HG02870 (cell line): ENCODE data around the gene ZNF672.
"Not testable (repeated sequence)": the region's sequence is repeated elsewhere in the genome, so short reads cannot be mapped to it uniquely, and the experiment has no call there.

Experiments used
- ATAC-seq: cut with Tn5 transposase; IDR thresholded peaks from one replicate; pipeline ENCODE4 v1.9.1; 2021; ENCODE audit warnings: mild to moderate bottlenecking, moderate library complexity; ENCODE audit not compliant: unreplicated experiment

The ZNF672 gene

GRCh38 chr1:248852481-248853405, 14.7 kb downstream of the ZNF672 start:
- no peak for ATAC-seq

DNA sequence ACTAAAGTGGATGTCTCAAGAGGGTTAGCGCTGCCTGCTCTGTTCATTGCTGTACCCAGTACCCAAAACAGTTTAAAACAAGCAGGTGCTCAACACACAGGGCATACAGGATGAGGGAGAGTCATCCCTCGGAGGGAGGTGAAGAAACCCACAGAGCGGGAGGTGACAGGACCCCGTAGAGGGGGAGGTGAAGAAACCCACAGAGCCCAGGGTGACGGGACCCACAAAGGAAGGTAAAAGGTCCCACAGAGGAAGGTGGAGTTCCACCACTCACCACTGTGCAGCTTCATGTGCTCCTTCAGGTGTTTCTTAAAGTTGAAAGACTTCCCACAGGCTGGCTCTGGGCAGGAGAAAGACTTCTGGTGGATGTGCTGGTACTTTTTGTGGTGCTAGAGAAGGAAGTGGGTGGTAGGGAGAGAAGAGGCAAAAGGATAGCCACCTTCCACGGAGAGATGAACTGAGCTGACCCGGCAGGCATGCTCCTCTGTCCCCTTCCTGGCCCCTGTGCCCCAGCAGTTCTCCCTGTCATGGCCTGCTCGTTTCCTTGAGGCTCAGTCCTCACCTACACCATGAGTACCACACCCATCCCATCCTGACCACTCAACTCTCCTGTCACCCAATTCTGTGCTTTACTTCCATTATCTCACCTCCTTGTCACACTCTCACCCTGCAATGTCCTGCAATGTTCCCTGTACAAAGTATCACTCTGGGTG, 15.8 kb downstream of the ZNF672 start:
- no peak for ATAC-seq

- no peak for ATAC-seq
Measured at GRCh38 chr1:248855580-248855979, 17.6 kb downstream of the ZNF672 start.

GRCh38 chr1:248856176-248856575, 18.2 kb downstream of the ZNF672 start:
- ATAC-seq = no peak

DNA sequence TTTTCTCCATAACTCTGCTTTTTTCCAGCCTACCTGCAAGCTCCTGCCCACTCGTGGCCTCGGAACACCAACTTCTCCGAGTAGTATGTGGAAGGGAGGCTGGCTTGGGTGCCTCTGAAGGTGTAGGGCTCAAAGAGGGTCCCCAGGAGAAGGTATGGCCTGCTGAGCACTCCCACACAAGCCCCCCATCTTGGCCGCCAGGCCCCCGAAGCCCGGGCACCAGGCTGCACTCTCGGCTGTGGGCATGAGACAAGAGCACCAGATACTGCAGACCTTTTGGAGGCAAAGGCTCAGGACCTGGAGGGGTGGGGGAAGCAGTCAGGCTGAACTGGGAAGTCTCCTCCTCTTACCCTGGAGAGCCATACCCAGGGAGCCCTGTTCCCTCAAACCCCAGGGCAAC, 19.2 kb downstream of the ZNF672 start:
- no peak for ATAC-seq

DNA sequence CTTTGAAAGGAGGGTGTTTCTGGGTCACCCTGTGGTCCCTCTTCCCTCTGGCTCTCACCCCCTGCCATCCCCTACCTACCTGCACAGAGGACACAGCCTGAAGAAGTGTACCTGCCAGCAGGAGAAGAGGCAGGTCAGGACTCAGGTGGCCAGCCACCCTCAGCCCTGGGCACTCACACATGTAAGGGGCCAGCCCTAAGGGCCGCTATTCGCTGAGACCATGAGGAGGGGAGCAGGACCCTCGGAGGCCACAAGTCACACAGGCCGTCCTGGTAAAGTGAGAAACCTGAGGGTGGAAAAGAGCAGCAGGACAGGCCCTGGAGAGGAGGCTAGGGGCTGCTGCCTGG, 19.7 kb downstream of the ZNF672 start:
- ATAC-seq = no peak

DNA sequence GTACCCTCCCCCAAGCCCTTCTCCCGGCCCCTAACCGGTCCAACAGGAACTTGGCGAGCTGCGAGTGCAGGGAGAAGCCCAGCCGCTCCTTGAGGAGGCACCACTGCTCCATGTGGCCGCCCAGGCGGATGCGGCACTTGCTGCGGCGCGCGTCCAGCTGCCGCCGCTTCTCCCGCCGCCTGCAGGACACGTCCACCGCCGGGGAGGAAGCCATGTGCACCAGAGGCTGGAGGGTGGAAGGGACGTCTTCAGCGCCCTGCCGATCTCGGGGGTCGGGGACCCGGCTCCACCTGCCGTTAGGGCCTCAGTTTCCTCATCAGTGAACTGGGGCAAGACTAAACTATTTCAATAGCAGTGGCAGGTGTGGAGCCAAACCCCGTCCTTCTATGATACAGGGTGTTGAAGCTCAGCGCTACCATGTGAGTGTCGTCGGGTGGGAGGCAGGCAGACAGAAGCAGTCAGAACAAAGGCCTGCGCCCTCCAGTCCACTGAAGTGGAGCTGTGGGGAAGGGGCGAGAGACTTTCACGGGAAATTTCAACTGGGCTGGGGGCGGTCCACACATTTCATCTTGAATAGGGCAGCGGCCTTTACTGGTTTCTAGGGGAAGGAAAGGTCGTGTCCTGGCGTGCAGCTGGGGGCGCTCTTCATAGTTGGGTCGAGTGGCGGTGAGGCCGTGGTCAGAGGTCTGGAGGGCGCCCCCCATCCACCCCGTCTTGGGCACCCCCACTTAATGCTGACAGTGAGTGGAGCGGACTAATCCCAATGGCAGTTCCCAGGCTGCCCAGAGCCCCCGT, 20.3 kb downstream of the ZNF672 start:
- ATAC-seq = peak; percentile 36

DNA sequence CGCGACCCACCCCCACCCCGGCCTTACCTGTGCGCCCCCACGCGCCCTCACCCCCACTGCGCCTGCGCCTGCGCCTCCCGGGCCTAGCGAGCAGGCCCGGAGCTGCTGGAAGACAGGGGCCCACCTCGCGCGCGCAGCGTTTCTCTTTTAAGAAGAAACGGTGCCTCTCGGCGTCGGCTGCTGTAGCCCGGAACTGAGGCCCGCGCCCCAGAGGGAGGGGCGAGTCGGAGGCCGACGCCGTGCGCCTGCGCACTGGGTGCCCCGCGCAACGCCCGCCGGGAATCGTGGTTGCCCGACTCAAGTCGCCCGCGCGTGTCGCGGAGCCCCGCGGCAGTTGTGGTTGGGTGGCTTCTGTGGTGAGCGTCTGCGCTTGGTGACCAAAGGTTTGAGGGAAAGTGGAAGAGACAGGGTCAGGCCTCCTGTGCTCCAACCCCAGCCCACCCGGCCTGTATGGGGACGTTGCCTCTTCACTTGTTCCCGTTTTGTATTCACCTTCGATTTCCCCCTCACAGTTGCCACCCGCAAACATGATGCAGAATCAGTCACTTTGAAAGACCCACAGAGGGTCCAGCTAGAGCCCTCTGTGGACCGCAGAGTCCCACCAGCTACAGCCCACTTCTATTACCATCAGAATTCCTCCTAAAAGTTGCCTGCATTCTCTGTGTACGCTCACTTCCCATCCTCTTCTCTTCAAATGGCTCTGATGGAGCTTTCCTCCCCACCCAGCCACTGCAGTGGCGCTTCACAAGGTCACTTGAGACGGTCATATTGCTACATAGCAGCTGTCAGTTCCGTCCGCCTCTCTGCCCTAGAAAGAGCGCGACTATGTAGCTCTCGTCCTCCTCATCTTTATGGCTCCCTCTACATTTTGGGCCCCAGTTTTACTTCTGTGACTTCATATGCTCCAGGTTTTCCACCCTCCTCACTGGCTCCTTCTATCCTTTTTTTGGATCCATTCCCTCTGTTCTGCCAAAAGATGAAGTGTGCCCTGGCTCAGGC, 21.2 kb downstream of the ZNF672 start, which contains the start of gene ZNF692:
ZNF692 (minus strand) TSS at position 195 of the 999 bp plus-strand sequence. CDS start 776 bp downstream, outside the sequence.
- ATAC-seq = peak; percentile 70

DNA sequence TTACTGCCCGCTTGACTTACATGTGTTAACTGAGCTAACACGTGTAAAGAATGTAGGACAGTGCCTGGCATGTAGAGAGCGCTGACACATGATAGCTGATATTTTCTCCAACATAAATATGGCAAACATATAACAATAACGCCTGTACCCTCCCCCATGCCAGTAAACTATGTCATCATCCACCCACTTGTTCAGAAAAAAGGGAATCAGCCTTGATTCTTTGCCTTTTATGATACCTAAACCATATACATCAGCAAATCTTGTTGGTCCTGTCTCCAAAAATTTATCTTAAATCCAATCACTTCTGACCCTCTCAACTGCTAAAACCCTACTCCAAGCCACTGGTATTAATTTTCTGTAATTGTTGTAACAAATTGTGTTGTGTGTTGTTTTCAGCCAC, 22.0 kb downstream of the ZNF672 start:
- no peak for ATAC-seq

DNA sequence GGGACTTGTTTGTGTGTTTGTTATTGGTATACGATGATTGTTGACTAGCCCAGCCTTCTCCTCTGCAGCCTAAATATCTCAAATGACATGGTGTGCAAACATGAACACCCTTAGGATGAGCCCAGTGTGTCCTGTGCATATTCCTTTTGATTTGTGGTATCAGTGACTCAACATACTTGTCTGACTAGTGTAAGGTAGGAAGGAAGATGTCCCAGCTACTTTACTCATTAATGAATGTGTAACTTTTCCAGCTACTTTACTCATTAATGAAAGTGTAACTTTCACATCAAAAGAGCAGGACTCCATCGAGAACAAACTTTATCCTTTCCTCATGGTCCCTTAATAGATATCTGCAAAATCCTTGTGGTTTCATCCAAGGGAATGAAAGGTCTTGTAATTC, 23.6 kb downstream of the ZNF672 start:
- no peak for ATAC-seq

- ATAC-seq = peak; percentile 8
Measured at GRCh38 chr1:248862695-248862997, 24.6 kb downstream of the ZNF672 start.

GRCh38 chr1:248862998-248863881, 25.2 kb downstream of the ZNF672 start:
- peak; percentile 62 for ATAC-seq

DNA sequence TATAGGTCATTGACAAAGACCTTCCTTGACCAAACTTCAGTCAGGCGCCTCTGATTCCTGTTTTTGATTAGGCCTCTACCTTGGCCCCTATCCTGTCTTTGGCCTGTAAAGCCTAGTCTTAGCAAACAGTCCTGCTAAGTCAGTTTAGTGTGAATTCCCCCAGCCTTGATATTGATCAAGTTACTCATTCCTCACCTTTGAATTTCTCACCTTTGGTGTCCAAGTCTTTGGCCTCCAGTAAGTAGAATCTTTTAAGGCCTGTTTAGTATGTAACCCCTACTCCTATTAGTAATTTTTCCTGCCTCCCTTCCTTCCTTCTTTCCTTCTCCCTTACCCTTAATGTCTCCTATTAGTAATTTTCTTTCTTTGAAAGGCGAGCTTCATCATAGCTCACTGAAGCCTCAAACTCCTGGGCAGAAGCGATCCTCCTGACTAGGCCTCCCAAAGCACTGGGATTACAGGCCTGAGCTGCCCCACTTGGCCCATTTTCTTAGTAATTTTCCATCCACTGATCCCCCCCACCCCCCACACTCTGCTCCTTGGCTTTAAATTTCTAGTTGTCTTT, 33.9 kb downstream of the ZNF672 start:
- no peak for ATAC-seq

GRCh38 chr1:248872752-248873408, 34.9 kb downstream of the ZNF672 start:
- ATAC-seq = peak; percentile 33

- ATAC-seq = peak; percentile 74
Measured at GRCh38 chr1:248873409-248873992, 35.5 kb downstream of the ZNF672 start.

GRCh38 chr1:248873993-248874533, 36.0 kb downstream of the ZNF672 start:
- peak; percentile 64 for ATAC-seq

- no peak for ATAC-seq
Measured at GRCh38 chr1:248881261-248881660, 43.2 kb downstream of the ZNF672 start.

DNA sequence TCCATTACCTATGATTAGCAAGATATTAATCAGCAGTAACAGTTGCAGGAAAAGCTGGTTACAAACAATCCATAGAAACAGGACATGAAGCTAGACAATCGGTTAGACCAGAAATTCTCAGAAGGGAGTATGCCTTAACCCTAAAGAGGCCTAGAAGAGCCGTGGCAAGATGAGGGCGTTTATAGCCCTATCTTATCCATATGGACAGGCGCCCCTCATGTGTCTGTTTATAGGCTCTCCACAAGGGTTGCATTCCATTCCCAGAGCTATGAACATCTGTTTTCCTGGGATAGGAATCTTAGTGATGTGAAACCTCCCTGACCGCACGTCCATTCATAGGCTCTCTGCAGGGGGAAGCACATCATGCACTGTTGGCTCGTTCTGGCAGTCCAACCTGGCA, 44.4 kb downstream of the ZNF672 start:
- ATAC-seq = not testable (repeated sequence)
